Adrenal gland (tissue), 5 donors: ENCODE data around the gene PRKCE.

ENCODE experiments used
- POLR2A ChIP-seq, 2 donors: fragments of 450-650 bp; IDR thresholded peaks; one replicate each; pipeline ENCODE4 v1.6.1; 2017; ENCODE audit warnings: antibody characterized with exemption in 2 of 2, mild to moderate bottlenecking in 2 of 2, moderate library complexity in 1 of 2
- TF ChIP-seq, protein P1 (sequence below), 6 experiments: fragments of 450-650 bp in 4 of 6; fragments of 200-600 bp in 2 of 6; sonication (generic) in 1 of 6; IDR thresholded peaks; 1 replicate in 5 of 6; 2 replicates in 1 of 6; pipeline versions ENCODE4 v1.5.1 to v1.8.0; 2016 to 2021; ENCODE audit warnings: antibody characterized with exemption in 6 of 6, mild to moderate bottlenecking in 2 of 6, moderate library complexity in 1 of 6
- donor health status: DM: no; HTN: no; CAD: no.

DNA sequence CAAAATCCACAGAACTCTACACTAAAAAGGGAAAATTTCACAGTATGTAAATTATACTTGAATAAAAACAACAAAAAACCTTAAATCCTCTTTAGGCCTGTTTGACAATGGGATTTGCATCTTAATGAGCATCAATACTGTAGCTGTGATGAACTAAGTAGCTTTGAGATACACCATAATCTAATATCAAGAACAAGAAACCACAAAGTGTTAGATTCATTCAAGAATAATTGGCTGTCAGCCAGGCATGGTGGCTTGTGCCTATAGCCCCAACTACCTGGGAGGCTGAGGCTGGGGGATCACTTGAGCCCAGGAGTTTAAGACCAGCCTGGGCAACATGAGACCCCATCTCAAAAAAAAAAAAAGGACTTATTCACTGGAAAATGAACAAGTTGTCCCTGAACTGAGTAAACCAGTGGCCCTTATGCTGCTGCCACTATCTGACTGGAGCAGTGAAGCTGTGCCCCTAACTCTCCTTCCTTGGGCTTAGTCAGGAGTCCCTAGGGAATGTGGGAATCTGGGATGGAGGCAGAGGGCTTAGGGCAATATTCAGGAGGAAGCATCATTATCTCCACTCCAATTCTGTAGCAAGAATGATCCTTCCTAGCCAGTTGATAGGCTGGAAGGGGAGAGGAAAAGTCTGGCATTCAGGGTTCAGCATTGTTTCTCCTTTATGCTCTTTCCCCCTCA is 88.5 kb downstream of the PRKCE start:
- TF ChIP-seq, protein P1, sequence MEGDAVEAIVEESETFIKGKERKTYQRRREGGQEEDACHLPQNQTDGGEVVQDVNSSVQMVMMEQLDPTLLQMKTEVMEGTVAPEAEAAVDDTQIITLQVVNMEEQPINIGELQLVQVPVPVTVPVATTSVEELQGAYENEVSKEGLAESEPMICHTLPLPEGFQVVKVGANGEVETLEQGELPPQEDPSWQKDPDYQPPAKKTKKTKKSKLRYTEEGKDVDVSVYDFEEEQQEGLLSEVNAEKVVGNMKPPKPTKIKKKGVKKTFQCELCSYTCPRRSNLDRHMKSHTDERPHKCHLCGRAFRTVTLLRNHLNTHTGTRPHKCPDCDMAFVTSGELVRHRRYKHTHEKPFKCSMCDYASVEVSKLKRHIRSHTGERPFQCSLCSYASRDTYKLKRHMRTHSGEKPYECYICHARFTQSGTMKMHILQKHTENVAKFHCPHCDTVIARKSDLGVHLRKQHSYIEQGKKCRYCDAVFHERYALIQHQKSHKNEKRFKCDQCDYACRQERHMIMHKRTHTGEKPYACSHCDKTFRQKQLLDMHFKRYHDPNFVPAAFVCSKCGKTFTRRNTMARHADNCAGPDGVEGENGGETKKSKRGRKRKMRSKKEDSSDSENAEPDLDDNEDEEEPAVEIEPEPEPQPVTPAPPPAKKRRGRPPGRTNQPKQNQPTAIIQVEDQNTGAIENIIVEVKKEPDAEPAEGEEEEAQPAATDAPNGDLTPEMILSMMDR (IDR thresholded peaks at IDR 0.05): no peak
- no peak for TF ChIP-seq POLR2A (IDR thresholded peaks at IDR 0.05)
